GM21737 (cell line): ENCODE results near the gene CTSW.
"Not testable (repeated sequence)": the region's sequence is repeated elsewhere in the genome, so short reads cannot be mapped to it uniquely, and the experiment has no call there.

Source experiments
- ATAC-seq: cut with Tn5 transposase; IDR thresholded peaks from one replicate; pipeline ENCODE4 v1.9.1; 2021; ENCODE audit warnings: mild to moderate bottlenecking, moderate library complexity; ENCODE audit not compliant: unreplicated experiment

CTSW gene

DNA sequence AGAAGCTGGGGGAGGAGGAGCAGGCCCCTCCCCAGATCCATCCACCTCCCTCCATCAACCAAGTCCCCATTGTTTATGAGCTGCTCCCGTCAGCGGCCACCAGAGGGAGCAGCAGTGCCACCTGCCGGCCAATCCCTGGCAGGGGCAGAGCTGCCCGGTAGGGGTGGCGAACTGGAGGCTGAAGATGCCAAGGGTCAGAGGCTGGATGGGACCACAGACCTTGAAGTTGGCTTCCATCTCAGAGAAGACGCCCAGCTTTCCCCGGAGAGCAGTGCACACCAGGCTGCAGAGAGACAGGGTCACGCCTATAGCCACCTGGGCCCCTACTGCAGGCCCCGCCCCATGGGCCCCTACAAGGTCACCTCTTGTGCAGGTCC, 5.1 kb downstream of the CTSW start:
- no peak for ATAC-seq

- no peak for ATAC-seq
These were observed 5.6 kb downstream of the CTSW start for GRCh38 chr11:65885231-65885630.

DNA sequence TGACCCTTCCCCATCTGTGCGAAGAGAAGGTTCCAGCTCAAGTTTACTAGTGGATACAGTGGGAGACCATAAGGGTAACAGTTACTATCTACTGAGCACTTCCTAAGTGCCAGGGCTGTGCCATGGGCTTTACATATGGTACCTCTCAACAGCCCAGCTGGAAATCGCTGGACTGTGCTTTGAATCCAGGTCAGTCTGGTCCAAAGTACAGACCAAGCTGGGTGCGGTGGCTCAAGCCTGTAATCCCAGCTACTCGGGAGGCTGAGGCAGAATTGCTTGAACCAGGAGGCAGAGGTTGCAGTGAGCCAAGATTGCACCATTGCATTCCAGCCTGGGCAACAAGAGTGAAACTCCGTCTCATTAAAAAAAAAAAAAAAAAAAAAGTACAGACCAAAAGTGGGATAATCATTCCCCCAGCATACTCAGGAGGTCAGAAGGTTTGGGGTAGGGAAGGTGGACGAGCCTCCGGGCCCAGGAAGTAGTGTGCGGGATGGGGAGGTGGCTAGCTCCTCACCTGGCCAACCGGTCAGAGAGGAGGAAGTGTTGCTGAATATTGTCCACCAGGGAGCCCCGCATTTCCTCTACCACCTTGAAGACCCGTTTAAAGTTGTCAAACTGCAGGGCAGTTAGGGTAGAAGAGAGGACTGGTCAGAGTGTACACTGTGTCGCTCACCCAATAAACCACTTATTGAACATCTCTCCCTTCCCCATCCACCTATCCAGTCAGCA, 6.3 kb downstream of the CTSW start:
- no peak for ATAC-seq

- ATAC-seq = no peak
These were observed 7.4 kb downstream of the CTSW start for GRCh38 chr11:65886826-65887722.

GRCh38 chr11:65887723-65888162, 8.1 kb downstream of the CTSW start:
- no peak for ATAC-seq

- ATAC-seq = peak; percentile 42
These were observed 8.7 kb downstream of the CTSW start, which contains the start of gene FIBP for GRCh38 chr11:65888163-65888814. Gene FIBP (minus strand): TSS chr11:65888471. CDS start chr11:65888418, 53 bp downstream.

DNA sequence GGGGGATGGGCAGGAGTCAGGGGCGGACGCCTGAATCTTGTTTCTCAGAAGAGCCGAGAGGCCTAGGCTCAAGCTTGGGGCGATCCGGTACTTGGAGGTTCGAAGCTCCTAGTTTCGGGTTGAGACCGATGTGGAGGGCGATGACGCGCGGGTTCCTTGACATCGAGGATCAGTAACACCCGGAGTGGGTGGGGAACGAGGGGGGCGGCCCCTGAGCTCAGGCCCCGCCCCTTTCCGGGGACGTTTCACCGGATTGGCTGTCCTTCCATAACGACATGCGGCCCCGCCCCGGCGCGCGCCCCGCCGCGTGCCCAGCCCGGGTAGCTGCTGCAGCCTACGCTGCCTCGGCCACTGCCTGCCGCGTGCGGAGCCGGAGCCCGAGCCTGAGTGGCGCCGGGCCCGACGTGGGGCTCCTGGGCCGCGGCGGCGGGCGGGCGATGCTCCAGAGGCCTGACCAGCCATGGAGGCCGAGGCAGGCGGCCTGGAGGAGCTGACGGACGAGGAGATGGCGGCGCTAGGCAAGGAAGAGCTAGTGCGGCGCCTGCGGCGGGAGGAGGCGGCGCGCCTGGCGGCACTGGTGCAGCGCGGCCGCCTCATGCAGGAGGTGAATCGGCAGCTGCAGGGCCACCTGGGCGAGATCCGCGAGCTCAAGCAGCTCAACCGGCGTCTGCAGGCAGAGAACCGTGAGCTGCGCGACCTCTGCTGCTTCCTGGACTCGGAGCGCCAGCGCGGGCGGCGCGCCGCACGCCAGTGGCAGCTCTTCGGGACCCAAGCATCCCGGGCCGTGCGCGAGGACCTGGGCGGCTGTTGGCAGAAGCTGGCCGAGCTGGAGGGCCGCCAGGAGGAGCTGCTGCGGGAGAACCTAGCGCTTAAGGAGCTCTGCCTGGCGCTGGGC, 10.9 kb downstream of the CTSW start, which contains the start of gene CCDC85B:
TSS of gene CCDC85B (plus strand) at position 350 of the 895 bp plus-strand sequence. CDS start at position 461, 111 bp downstream.
- peak; percentile 56 for ATAC-seq

DNA sequence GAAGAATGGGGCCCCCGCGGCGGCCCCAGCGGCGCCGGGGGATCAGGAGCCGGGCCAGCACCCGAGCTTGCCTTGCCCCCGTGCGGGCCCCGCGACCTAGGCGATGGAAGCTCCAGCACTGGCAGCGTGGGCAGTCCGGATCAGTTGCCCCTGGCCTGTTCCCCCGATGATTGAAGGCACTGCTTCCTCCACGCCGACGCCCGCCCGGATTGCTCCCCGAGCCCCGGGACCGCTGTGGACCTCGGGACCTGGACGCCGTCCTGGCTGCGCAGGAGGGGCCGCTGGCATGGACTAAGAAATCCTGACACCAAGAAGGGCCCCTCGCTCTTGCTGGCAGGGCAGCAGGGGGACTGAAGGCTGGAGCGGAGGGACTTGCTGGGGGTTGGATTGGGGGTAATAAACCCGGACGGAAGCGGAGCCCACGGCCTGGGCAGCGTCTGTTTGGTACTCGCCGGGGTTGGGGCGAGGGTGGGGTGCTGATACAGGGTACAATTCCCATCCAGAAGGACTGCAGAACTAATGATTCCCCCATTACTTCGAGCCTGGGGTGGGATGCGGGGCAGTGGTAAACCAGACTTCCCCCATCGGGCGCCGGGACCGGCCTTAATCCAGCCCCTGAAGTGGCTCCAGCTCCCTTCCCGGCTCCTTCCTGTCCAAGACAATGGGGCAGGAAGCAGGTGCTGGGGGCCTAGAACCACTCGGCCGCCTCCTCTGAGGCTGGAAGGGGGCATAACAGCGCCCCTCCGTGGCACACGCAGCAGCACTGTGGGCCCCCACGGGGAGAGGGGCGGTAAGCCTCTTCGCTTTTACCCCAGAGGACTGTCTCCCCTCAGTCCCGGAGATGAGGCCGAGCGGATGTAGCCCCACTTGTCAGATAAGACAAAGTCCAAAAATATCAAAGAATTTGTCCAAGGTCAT, 11.8 kb downstream of the CTSW start:
- ATAC-seq = no peak

DNA sequence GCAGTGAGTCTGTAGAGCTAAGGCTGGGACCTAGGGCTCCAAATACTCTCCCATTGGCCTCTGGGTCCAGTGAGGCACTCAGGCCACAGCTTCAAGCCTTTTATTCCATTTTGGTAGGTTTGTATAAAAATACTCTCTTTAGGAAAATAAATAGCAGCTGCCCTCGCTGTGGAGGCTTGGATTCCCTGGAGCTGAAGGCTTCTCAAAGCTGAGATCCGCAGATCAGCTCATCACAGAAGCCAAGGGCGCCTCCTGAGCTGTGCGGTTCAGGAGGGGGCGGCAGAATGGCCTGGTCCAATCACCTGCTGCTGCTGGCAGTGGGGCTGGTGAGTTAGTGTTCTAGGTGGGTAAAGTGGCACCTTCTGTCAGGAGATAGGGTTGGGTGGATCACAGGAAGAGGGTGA, 12.5 kb downstream of the CTSW start:
- ATAC-seq = not testable (repeated sequence)

GRCh38 chr11:65892661-65893317, 13.2 kb downstream of the CTSW start:
- ATAC-seq = no peak

DNA sequence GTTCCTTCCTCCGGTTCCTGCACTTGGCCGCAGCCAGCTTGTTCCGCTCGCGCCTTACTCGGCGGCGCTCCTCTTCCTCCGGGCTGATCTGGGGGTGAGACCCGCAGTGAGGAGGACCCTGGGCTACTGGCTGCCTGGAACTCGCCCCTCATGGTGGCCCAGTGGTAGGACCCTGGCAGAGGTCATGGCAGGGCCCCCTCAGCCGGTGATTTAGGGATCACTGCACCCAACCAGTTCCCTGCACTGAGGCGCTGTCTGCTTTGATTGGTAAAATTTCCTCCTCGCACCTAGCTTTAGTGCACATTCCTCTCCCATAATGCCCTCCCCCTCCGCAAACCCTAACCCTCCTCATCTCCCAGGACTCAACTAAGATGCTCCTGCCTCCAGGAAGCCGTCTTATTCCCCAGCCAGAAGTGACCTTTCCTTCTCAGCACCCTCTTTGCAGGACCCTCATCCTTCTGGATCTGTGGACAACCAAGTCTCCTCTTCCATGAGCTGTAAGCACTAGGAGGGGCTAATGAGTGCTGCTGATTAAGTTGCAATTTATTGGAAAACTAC, 14.5 kb downstream of the CTSW start:
- ATAC-seq = no peak

GRCh38 chr11:65895482-65895981, 15.9 kb downstream of the CTSW start:
- no peak for ATAC-seq

- no peak for ATAC-seq
These were observed 16.7 kb downstream of the CTSW start for GRCh38 chr11:65896034-65896999.

GRCh38 chr11:65897020-65897471, 17.4 kb downstream of the CTSW start:
- ATAC-seq = no peak

DNA sequence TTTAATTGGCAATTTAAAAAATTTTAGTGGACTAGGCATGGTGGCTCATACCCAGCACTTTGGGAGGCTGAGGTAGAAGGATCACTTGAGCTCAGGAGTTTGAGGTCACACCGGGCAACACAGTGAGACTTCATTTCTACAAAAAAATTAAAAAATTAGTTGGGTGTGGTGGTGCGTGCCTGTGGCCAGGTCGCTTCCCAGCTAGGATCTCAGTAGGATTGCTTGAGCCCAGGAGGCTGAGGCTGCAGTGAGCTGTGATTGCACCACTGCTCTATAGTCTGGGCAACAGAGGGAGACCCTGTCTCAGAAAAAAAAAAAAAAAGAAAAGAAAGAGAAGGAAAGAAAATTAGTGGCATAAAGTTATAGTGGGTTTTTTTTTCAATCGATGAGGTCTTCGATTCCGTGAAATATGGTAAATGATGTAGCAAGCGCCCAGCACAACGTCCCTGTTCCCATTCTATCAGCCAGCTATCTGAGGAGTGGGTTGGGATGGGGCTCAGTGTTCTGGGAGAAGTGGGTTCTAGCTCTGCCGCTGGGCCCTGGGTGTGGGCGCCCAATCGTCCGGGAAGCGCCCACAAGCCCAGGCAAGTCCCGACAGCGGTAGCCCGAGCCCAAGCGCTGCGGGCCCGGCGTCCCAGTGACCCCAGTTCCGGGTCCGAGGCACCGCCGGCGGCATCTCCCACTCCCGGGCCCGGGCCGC, 19.2 kb downstream of the CTSW start:
- ATAC-seq = no peak

DNA sequence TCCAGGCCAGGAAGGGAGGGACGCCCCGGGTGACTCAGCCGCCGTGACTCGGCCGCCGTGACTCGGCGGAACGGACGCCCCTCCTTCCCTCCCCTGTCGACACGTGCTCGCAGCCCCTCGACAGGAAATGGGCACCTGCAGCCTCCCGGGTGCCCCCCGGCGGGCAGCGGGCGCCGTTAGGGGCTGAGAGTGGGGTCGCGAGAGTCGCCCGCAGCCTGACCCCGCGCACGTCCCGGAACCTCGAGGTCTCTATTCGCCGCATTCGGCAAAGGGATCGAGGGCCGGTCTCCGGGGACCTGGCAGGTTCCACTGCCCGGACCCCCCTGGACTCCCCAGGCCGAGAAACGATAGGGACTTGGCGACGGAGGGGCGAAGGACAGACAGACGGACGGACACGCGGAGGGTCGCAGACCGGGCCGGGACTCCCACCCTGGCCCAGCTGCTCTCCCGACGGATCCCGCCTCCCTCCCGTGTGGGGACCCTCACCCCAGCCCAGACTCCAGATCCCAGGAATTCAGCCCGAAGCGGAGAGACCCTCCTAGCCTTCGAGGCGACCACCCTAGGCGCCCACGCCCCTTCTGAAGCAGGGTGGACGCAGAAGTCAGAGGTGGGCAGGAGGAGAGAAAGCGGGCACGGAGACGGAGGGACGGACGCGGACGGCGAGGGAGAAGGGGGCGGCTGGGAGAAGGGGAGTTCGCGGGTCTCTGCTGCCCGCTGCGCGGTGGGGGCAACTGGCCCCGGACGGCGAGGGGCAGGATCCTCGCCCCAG, 19.9 kb downstream of the CTSW start:
- no peak for ATAC-seq
